HG03060 (cell line): ENCODE data around the gene TBRG1.

Experiments used
- ATAC-seq: cut with Tn5 transposase; IDR thresholded peaks from one replicate; pipeline ENCODE4 v1.9.1; 2021; ENCODE audit warnings: low read depth, moderate number of reproducible peaks; ENCODE audit not compliant: unreplicated experiment

TBRG1 gene

GRCh38 chr11:124657904-124658303 is 35.2 kb downstream of the TBRG1 start:
- ATAC-seq: no peak

DNA sequence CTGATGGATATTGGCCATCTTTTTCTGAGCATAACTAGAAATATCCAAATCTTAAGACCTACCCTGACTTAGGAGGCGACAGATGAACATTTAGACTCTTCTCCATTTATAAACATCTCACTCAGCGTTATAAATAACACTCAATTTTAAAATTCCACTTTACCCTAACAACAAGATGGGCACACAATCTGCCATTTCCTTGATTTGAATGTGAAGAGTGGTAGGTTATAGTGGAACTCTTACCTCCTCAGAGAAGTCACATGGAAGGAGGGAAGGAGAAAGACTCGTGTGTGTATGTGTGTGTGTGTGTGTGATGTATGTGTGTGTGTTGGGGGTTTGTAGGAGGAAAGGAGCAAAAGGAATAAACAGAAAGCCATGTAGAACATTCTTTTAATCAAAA is 35.8 kb downstream of the TBRG1 start:
- no peak for ATAC-seq

DNA sequence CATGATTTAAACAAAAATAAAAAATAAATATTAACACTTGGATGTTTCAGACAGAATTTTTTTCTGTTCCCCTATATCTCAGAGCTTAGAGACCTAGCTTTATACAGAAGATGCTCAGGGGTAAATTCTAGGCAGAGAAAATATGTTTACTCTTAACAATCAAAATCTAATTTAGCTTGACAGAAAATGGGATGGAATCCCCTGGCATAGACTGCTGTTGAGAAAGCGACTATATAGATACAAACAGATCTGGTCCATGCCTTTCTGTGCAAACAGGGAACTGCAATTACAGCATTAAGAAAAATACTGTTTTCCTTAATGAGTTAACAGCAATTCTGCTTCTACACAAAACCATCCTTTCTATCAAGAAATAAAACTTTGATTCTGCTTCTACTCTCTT is 36.3 kb downstream of the TBRG1 start:
- ATAC-seq: no peak

- no peak for ATAC-seq
Observed at GRCh38 chr11:124661553-124661952, 38.9 kb downstream of the TBRG1 start.

GRCh38 chr11:124662106-124662505 is 39.4 kb downstream of the TBRG1 start:
- ATAC-seq: no peak

GRCh38 chr11:124663861-124664260 is 41.2 kb downstream of the TBRG1 start:
- no peak for ATAC-seq

GRCh38 chr11:124667601-124668000 is 44.9 kb downstream of the TBRG1 start:
- no peak for ATAC-seq

DNA sequence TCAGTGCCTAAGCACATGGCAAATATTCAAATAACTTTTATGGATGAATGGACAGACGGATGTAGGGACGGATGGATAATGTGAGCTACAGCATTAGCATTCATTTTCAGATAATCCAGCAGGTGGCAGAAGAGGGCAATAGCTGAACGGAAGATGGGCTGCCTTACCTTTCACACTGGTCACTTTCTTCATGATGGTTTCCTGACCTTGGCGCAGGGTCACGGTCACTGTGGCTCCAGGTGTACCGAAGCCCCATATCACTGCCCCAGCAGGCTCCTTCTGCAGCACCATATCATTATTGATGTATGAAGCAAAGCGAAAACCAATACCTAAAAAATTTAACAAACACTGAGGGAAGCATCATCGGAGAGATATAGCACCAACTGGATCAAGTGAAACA is 46.5 kb downstream of the TBRG1 start:
- no peak for ATAC-seq

DNA sequence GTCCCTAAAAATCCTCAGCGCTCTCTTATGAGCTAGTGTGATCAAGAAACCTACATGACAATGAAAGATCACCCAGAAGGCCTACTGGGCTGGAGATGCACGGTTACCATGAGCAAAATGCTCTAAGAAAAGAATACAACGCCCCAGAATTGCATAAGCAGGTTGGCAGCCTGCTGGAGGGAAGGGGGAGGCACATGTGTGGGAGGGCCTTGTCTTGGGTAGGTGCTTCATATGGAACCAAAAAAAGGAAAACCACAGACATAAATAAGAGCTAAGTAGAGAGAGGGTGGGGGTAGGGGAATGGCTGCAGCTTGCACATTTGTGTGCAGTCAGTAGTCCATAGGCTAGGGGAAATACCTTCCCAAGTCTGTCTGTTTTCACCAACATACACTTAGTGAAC is 48.1 kb downstream of the TBRG1 start:
- no peak for ATAC-seq

GRCh38 chr11:124672536-124673215 is 50.0 kb downstream of the TBRG1 start:
- ATAC-seq: no peak

GRCh38 chr11:124673333-124674167 is 50.9 kb downstream of the TBRG1 start, which contains the start of the genes SIAE and SPA17:
SIAE (minus strand) TSS chr11:124673739; CDS start chr11:124673708, 31 bp downstream.
SPA17 (plus strand) TSS chr11:124673904; CDS start chr11:124675265, 1,361 bp downstream.
- ATAC-seq: peak; percentile 66

DNA sequence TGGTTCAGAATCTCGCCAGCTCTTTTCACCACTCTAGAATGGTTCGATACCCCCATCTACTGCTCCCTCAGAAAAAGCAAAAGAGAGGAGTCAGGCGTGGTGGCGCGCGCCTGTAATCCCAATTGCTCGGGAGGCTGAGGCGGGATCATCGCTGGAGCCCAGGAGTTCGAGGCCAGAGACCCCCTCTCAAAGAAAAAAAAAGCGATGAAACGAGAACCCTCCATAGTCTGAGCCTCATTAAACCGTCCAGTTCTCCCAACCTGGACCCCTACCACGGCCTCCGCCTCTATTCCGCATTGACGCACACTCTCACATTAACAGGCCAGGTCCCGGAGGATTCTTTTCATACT is 51.5 kb downstream of the TBRG1 start:
- no peak for ATAC-seq

- ATAC-seq: no peak
Observed at GRCh38 chr11:124674571-124674970, 51.9 kb downstream of the TBRG1 start.

GRCh38 chr11:124676386-124676785 is 53.7 kb downstream of the TBRG1 start:
- no peak for ATAC-seq

DNA sequence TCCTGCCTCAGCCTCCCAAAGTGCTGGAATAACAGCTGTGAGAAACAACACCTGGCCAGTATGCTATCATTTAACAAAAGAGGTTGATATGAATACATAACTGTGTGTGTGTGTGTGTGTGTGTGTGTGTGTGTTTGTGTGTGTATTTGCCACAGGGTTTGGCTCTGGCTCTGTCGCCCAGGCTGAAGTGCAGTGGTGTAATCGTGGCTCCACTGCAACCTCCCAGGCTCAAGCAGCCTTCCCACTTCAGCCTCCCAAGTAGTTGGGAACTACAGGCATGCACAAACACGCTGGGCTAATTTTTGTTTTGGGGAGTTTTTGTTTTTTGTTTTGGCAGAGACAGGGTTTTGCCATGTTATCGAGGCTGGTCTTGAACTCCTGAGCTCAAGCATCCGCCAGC is 55.8 kb downstream of the TBRG1 start:
- no peak for ATAC-seq

GRCh38 chr11:124681421-124681820 is 58.8 kb downstream of the TBRG1 start:
- no peak for ATAC-seq

DNA sequence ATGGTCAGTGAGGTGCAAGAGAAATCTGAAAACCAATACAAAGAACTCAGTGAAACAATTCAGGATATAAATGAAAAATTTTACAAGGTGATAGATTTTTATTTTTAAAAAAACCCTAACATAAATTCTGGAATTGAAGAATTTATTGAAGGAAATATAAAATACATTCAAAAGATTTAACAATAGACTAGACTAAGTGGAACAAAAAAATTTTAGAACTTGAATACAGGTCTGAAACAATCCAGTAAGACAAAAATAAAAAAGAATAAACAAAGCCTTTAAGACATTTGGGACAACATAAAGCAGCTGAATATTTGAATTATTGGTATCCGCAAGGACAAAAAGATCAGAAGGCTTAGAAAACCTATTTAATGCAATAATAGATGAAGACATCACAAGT is 59.8 kb downstream of the TBRG1 start:
- no peak for ATAC-seq
